ENCODE results near the gene DAGLB. TPM values are rescaled to one million over a fixed set of nuclear protein-coding genes. Genes with fewer than 3 reads are reported as not detected.
"Not testable (repeated sequence)": the region's sequence is repeated elsewhere in the genome, so short reads cannot be mapped to it uniquely, and the experiment has no call there.

DAGLB gene
- total RNA-seq, 1 donor from 2014 or later: 6.0 TPM

- peaks cover 19% of the 10 kb centered on the region for H3K36me3 ChIP-seq
- H3K27ac ChIP-seq (replicated peaks): no peak overlapping the region
- H3K4me1 ChIP-seq: peaks cover 76% of the 10 kb centered on the region
These were observed 29.5 kb upstream of the DAGLB start for GRCh38 chr7:6477318-6477660.

GRCh38 chr7:6476596-6477317 is 29.0 kb upstream of the DAGLB start:
- no peak for TF ChIP-seq CTCF (IDR thresholded peaks at IDR 0.05; ENCODE audit: borderline replicate concordance)
- Histone ChIP-seq H3K36me3 (peaks cover 24% of the 10 kb centered on the region), H3K27me3 (ENCODE audit: low read depth) (no peaks in the 10 kb centered on the region), H3K4me1 (peaks cover 71% of the 10 kb centered on the region), H3K9me3 (replicated peaks) (no peaks in the 10 kb centered on the region), H3K27ac (replicated peaks) (no peak overlapping the region), H3K4me3 (no peak overlapping the region)
- DNase-seq: no peak
- intact Hi-C loops (cut with micrococcal nuclease): no loop called here

More at GRCh38 chr7:6477318-6477660, 29.5 kb upstream of the DAGLB start:
- DNase-seq: no peak
- Histone ChIP-seq H3K4me3 (no peak overlapping the region), H3K9me3 (replicated peaks) (no peaks in the 10 kb centered on the region), H3K27me3 (ENCODE audit: low read depth) (no peaks in the 10 kb centered on the region)
- intact Hi-C loops (cut with micrococcal nuclease): no loop called here
- TF ChIP-seq CTCF (IDR thresholded peaks at IDR 0.05; ENCODE audit: borderline replicate concordance): no peak

GRCh38 chr7:6475433-6476186 is 27.9 kb upstream of the DAGLB start:
- no peak for TF ChIP-seq CTCF (IDR thresholded peaks at IDR 0.05; ENCODE audit: borderline replicate concordance)
- peaks cover 30% of the 10 kb centered on the region for H3K36me3 ChIP-seq

GRCh38 chr7:6465862-6466261 is 18.1 kb upstream of the DAGLB start:
- Histone ChIP-seq H3K4me3 (no peak overlapping the region), H3K9me3 (replicated peaks) (no peaks in the 10 kb centered on the region), H3K27ac (replicated peaks) (no peak overlapping the region), H3K27me3 (ENCODE audit: low read depth) (no peaks in the 10 kb centered on the region), H3K4me1 (no peaks in the 10 kb centered on the region), H3K36me3 (peaks cover 98% of the 10 kb centered on the region)
- intact Hi-C loops (cut with micrococcal nuclease): no loop called here
- no peak for TF ChIP-seq CTCF (IDR thresholded peaks at IDR 0.05; ENCODE audit: borderline replicate concordance)
- no peak for DNase-seq

More at GRCh38 chr7:6475433-6476186, 27.9 kb upstream of the DAGLB start:
- Histone ChIP-seq H3K27ac (replicated peaks) (no peak overlapping the region), H3K4me1 (peaks cover 60% of the 10 kb centered on the region), H3K9me3 (replicated peaks) (no peaks in the 10 kb centered on the region), H3K27me3 (ENCODE audit: low read depth) (no peaks in the 10 kb centered on the region), H3K4me3 (no peak overlapping the region)
- intact Hi-C loops (cut with micrococcal nuclease): no loop called here
- no peak for DNase-seq

- peaks cover 83% of the 10 kb centered on the region for H3K36me3 ChIP-seq
- H3K9me3 ChIP-seq (replicated peaks); H3K27me3 ChIP-seq (ENCODE audit: low read depth); DNase-seq; H3K4me3 ChIP-seq; intact Hi-C loops (cut with micrococcal nuclease); H3K27ac ChIP-seq (replicated peaks); H3K4me1 ChIP-seq: not testable (repeated sequence)
These were observed 15.9 kb upstream of the DAGLB start for GRCh38 chr7:6463609-6464008.

Data from left ventricle myocardium inferior (tissue), 1 donor.